A549 (cell line): ENCODE data around the gene CETN2.

Experiments
- CEBPB ChIP-seq, 2 experiments: fragments of >200 bp in 1 of 2; sonication (Bioruptor Twin) in 1 of 2; formaldehyde crosslinking in 1 of 2; IDR thresholded peaks; 2 replicates each; pipeline ENCODE4 v1.6.1; 2012 to 2016
- CHD2 ChIP-seq: fragments of 150-350 bp; IDR thresholded peaks from 2 replicates; pipeline ENCODE4 v1.6.1; 2014; ENCODE audit warnings: low read length; ENCODE audit not compliant: partially characterized antibody
- CHD4 ChIP-seq: fragments of 200-600 bp; sonication (generic); IDR thresholded peaks from 2 replicates; pipeline ENCODE4 v1.6.1; 2016; ENCODE audit warnings: antibody characterized with exemption, mild to moderate bottlenecking, borderline replicate concordance
- KDM1A ChIP-seq: fragments of 200-600 bp; sonication (generic); IDR thresholded peaks from 2 replicates; pipeline ENCODE4 v1.6.1; 2016; ENCODE audit warnings: low read depth, mild to moderate bottlenecking
- MYC ChIP-seq: IDR thresholded peaks from 2 replicates; pipeline ENCODE4 v1.6.1; 2012; ENCODE audit warnings: mild to moderate bottlenecking, inconsistent platforms, low read length, improper control_type of control experiment, borderline replicate concordance
- POLR2A ChIP-seq: IDR thresholded peaks from 2 replicates; pipeline ENCODE4 v1.6.1; 2012; ENCODE audit warnings: mild to moderate bottlenecking, low read length
- POLR2AphosphoS2 ChIP-seq: conservative IDR thresholded peaks from 2 replicates; pipeline ENCODE4 v1.6.1; 2012; ENCODE audit warnings: low read length, improper control_type of control experiment, inconsistent platforms
- TFCP2L1 ChIP-seq: fragments of 250-450 bp; sonication (Bioruptor Pico); IDR thresholded peaks from 2 replicates; pipeline ENCODE4 v1.5.0; 2021; ENCODE audit warnings: mild to moderate bottlenecking
- ZC3H11A ChIP-seq: fragments of 450-650 bp; IDR thresholded peaks from 2 replicates; pipeline ENCODE4 v1.6.1; 2014; ENCODE audit warnings: antibody characterized with exemption, mild to moderate bottlenecking
- TF ChIP-seq, protein P1 (sequence below): fragments of >200 bp; sonication (Bioruptor Twin); formaldehyde crosslinking; IDR thresholded peaks from 3 replicates; pipeline ENCODE4 v1.5.1; 2016
- TF ChIP-seq, protein P2 (sequence below): fragments of >200 bp; sonication (Bioruptor Twin); formaldehyde crosslinking; IDR thresholded peaks from 2 replicates; pipeline ENCODE4 v1.6.1; 2016

GRCh38 chrX:152798945-152799344 is 31.6 kb downstream of the CETN2 start:
- TF ChIP-seq, protein P1, sequence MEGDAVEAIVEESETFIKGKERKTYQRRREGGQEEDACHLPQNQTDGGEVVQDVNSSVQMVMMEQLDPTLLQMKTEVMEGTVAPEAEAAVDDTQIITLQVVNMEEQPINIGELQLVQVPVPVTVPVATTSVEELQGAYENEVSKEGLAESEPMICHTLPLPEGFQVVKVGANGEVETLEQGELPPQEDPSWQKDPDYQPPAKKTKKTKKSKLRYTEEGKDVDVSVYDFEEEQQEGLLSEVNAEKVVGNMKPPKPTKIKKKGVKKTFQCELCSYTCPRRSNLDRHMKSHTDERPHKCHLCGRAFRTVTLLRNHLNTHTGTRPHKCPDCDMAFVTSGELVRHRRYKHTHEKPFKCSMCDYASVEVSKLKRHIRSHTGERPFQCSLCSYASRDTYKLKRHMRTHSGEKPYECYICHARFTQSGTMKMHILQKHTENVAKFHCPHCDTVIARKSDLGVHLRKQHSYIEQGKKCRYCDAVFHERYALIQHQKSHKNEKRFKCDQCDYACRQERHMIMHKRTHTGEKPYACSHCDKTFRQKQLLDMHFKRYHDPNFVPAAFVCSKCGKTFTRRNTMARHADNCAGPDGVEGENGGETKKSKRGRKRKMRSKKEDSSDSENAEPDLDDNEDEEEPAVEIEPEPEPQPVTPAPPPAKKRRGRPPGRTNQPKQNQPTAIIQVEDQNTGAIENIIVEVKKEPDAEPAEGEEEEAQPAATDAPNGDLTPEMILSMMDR: no peak
- TF ChIP-seq KDM1A (no peak), POLR2A (no peak), TFCP2L1 (CRISPR knock-in tag) (no peak), CEBPB (IDR thresholded peaks at IDR 0.05) (no peak), POLR2AphosphoS2 (no peak), CHD4 (no peak), ZC3H11A (no peak), MYC (no peak), CHD2 (no peak)
- TF ChIP-seq, protein P2, sequence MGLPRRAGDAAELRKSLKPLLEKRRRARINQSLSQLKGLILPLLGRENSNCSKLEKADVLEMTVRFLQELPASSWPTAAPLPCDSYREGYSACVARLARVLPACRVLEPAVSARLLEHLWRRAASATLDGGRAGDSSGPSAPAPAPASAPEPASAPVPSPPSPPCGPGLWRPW: no peak
